Spleen (tissue), 7 donors: ENCODE results near the gene DIP2C.

ENCODE experiments used
- CTCF ChIP-seq, 11 experiments: fragments of 200-600 bp in 7 of 11; fragments of 450-650 bp in 4 of 11; sonication (generic) in 4 of 11; IDR thresholded peaks in 8 of 11; conservative IDR thresholded peaks in 3 of 11; 1 replicate in 7 of 11; 2 replicates in 4 of 11; pipeline versions ENCODE4 v1.4.0 to v1.8.0; 2016 to 2021; ENCODE audit warnings: antibody characterized with exemption in 11 of 11, inconsistent platforms in 4 of 11, mild to moderate bottlenecking in 1 of 11
- POLR2A ChIP-seq, 3 donors: fragments of 450-650 bp; IDR thresholded peaks; one replicate each; pipeline ENCODE4 v1.5.1; 2017; ENCODE audit warnings: antibody characterized with exemption in 3 of 3, mild to moderate bottlenecking in 1 of 3
- POLR2AphosphoS5 ChIP-seq, 3 donors: sonication (generic); formaldehyde crosslinking; IDR thresholded peaks; one replicate each; pipeline ENCODE4 v1.5.1; 2017; ENCODE audit warnings: antibody characterized with exemption in 3 of 3
- donor health status: DM: no; HTN: no; CAD: no; lungs with moderate emphysema.
- donor health status: DM: no; HTN: no; CAD: no.
- donor health status: DM: no; HTN: no; CAD: no.

- TF ChIP-seq CTCF (IDR thresholded peaks at IDR 0.05 in 8 of 11, conservative IDR thresholded peaks at IDR 0.05 in 3 of 11) (no peak), POLR2A (IDR thresholded peaks at IDR 0.05) (no peak), POLR2AphosphoS5 (IDR thresholded peaks at IDR 0.05) (no peak)
Measured at GRCh38 chr10:456486-456885, 233.0 kb downstream of the DIP2C start.
